Karpas-422 (cell line): ENCODE measurements around the gene ADH4. TPM values are rescaled to one million over a fixed set of nuclear protein-coding genes. Genes with fewer than 3 reads are reported as not detected.

Experiments
- DNase-seq: peaks from one replicate; pipeline ENCODE4 v3.0.0-alpha.2; 2015
- H2AFZ ChIP-seq: fragments of 200-600 bp; sonication (generic); 2 replicates; pipeline ENCODE4 v1.6.1; 2014; ENCODE audit warnings: antibody characterized with exemption, low read length, mixed read lengths
- H3K27ac ChIP-seq: fragments of 200-600 bp; sonication (generic); 2 replicates; pipeline ENCODE4 v1.5.1; 2014; ENCODE audit warnings: mild to moderate bottlenecking, low read length, moderate library complexity
- H3K27me3 ChIP-seq: fragments of 200-600 bp; sonication (generic); 2 replicates; pipeline ENCODE4 v1.6.1; 2014; ENCODE audit warnings: low read length, mixed read lengths
- H3K36me3 ChIP-seq: fragments of 200-600 bp; sonication (generic); 2 replicates; pipeline ENCODE4 v1.6.1; 2014; ENCODE audit warnings: low read length, mixed read lengths; ENCODE audit not compliant: insufficient read depth
- H3K4me1 ChIP-seq: fragments of 200-600 bp; sonication (generic); 2 replicates; pipeline ENCODE4 v1.6.1; 2014; ENCODE audit warnings: mild to moderate bottlenecking, low read length, mixed read lengths
- H3K4me2 ChIP-seq: fragments of 200-600 bp; sonication (generic); 2 replicates; pipeline ENCODE4 v1.6.1; 2014; ENCODE audit warnings: low read length, low read depth, mild to moderate bottlenecking; ENCODE audit not compliant: poor library complexity, severe bottlenecking
- H3K4me3 ChIP-seq: fragments of 200-600 bp; sonication (generic); 2 replicates; pipeline ENCODE4 v1.5.1; 2014; ENCODE audit warnings: mild to moderate bottlenecking, antibody characterized with exemption, low read length, mixed read lengths
- H3K79me2 ChIP-seq: fragments of 200-600 bp; sonication (generic); 2 replicates; pipeline ENCODE4 v1.6.1; 2014; ENCODE audit warnings: mild to moderate bottlenecking, low read length, mixed read lengths
- H3K9ac ChIP-seq: fragments of 200-600 bp; sonication (generic); 2 replicates; pipeline ENCODE4 v1.6.0; 2014; ENCODE audit warnings: low read length
- H3K9me2 ChIP-seq: fragments of 200-600 bp; sonication (generic), shearing (Covaris generic); replicated peaks from 2 replicates; pipeline ENCODE4 v1.6.0; 2014; ENCODE audit warnings: mild to moderate bottlenecking, low read length, moderate library complexity; ENCODE audit not compliant: insufficient read depth
- H3K9me3 ChIP-seq: fragments of 300-700, 200-600 bp; sonication (generic); 2 replicates; pipeline ENCODE4 v1.6.1; 2014; ENCODE audit warnings: low read length, mixed read lengths
- H4K20me1 ChIP-seq: fragments of 200-600 bp; sonication (generic); 2 replicates; pipeline ENCODE4 v1.6.1; 2014; ENCODE audit warnings: mild to moderate bottlenecking, antibody characterized with exemption, low read length, low read depth; ENCODE audit not compliant: insufficient read depth
- total RNA-seq: library from RNA; depleted of rRNA; stranded (reverse); fragments of >200 nt; shearing (Covaris generic); gene quantifications from 2 replicates; pipeline ENCODE4 v1.2.3, GENCODE V29; 2014; ENCODE audit warnings: low replicate concordance

Gene ADH4
- total RNA-seq, 1 experiment from 2014 or later, result not detected

DNA sequence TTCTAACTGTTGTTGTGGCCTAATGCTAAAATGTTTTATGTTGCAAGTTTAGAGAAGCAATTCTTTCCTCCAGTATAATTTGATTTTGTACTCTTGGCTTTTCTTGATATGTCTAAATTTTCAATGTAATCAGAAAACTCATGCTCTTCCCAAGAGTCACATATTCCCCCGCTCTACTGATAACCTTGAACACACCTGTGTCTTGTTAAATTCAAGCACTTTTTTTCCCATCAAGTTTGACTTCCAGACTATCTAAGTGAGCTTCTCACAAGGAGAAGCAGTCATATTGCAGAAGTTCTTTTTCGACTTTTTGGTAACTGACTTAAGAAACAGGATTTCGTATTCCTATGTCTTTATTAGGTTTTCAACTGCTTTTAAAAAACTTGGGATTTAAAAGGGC is 7.4 kb upstream of the ADH4 start:
- no peak for DNase-seq
- Histone ChIP-seq H2AFZ (no peak overlapping the region), H3K4me1 (no peaks in the 10 kb centered on the region), H4K20me1 (no peaks in the 10 kb centered on the region), H3K4me2 (no peak overlapping the region), H3K79me2 (no peaks in the 10 kb centered on the region), H3K4me3 (no peak overlapping the region), H3K27me3 (no peaks in the 10 kb centered on the region), H3K9me2 (no peaks in the 10 kb centered on the region), H3K9me3 (peaks cover 6% of the 10 kb centered on the region), H3K9ac (no peak overlapping the region), H3K27ac (no peak overlapping the region), H3K36me3 (no peaks in the 10 kb centered on the region)

DNA sequence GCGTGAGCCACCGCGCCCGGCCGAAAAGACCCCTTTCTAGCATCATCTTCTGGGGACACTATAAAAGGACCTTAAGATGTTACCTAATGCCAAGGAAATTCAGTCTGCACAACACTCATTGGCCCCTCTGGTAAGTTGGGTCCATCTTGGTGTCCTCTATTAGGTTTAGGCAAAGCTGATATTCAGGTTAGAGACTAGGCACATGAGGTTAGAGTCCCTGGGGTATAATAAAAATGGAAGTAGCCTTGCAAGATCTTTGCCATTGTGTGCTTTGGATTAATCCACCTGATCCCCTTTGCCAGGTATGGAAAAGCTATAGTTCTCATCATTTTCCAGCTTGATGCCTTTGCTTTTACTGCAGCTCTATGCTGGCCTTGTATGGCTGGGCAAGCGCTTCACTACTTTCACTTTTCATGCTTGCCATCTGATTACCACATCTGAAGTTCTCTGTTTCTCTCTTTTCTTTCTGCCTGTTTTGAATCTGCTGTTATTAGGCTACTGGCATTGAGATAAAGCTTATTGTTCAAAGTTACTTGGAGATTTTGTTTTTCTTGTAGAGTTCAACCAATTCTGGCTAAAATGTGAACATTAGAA is 5.4 kb upstream of the ADH4 start:
- H3K9me2 ChIP-seq, result no peaks in the 10 kb centered on the region
- no peaks in the 10 kb centered on the region for H3K79me2 ChIP-seq
- H3K36me3 ChIP-seq, result no peaks in the 10 kb centered on the region
- no peaks in the 10 kb centered on the region for H3K4me1 ChIP-seq
- H3K27ac ChIP-seq, result no peak overlapping the region
- H4K20me1 ChIP-seq, result no peaks in the 10 kb centered on the region
- no peak overlapping the region for H3K4me3 ChIP-seq
- DNase-seq, result no peak
- no peaks in the 10 kb centered on the region for H3K27me3 ChIP-seq
- no peak overlapping the region for H3K9ac ChIP-seq
- H3K4me2 ChIP-seq, result no peak overlapping the region
- H2AFZ ChIP-seq, result no peak overlapping the region
- H3K9me3 ChIP-seq, result peaks cover 6% of the 10 kb centered on the region

DNA sequence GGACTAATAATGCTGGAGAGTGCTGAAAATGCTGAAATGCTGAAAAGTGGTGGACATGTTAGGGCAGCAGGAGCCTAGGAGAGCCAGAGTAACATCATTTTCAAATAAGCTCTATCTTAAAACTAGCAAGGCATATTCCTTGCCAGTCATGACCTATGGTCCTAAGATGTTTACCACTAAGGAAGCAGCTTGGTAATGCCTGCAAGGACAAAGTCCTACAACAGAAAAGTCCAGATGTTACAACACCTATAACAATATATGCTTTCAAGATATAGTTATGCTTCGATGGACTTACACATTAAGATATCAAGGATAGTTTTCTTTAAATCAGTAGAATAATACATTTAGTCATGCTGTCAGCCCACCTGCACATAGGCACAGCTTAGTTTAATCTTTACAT is 4.5 kb upstream of the ADH4 start:
- H4K20me1 ChIP-seq, result no peaks in the 10 kb centered on the region
- no peak for DNase-seq
- H3K4me3 ChIP-seq, result no peak overlapping the region

DNA sequence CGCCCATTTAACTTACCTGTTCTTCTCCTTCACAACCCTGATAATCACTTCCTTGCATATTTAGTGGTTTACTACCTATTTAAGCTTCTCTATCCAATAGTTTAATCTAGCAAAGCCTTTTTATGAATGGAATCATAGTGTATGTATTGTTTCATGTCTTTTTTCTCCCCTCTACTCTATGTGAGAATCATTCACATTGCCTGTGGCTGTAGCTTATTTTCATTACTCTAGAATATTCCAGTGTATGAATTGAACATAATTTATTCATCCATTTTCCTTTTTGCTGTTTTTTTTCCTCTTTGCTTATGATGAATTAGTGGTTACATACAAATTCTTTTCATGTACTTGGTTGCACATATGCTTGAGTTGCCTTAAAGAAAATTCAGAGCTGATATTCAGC is 490 bp upstream of the ADH4 start:
- Histone ChIP-seq H3K9me2 (no peaks in the 10 kb centered on the region), H3K27me3 (no peaks in the 10 kb centered on the region), H3K4me1 (no peaks in the 10 kb centered on the region), H3K79me2 (no peaks in the 10 kb centered on the region), H3K4me3 (no peak overlapping the region), H3K27ac (no peak overlapping the region), H3K9ac (no peak overlapping the region), H3K36me3 (no peaks in the 10 kb centered on the region), H4K20me1 (no peaks in the 10 kb centered on the region), H2AFZ (no peak overlapping the region), H3K4me2 (no peak overlapping the region), H3K9me3 (no peaks in the 10 kb centered on the region)
- DNase-seq, result no peak

More for the DNA sequence above, 4.5 kb upstream of the ADH4 start:
- no peak overlapping the region for H3K4me2 ChIP-seq
- no peaks in the 10 kb centered on the region for H3K27me3 ChIP-seq
- peaks cover 6% of the 10 kb centered on the region for H3K9me3 ChIP-seq
- no peaks in the 10 kb centered on the region for H3K36me3 ChIP-seq
- H3K9me2 ChIP-seq, result no peaks in the 10 kb centered on the region
- no peak overlapping the region for H3K27ac ChIP-seq
- H3K4me1 ChIP-seq, result no peaks in the 10 kb centered on the region
- no peak overlapping the region for H3K9ac ChIP-seq
- H2AFZ ChIP-seq, result no peak overlapping the region
- H3K79me2 ChIP-seq, result no peaks in the 10 kb centered on the region

DNA sequence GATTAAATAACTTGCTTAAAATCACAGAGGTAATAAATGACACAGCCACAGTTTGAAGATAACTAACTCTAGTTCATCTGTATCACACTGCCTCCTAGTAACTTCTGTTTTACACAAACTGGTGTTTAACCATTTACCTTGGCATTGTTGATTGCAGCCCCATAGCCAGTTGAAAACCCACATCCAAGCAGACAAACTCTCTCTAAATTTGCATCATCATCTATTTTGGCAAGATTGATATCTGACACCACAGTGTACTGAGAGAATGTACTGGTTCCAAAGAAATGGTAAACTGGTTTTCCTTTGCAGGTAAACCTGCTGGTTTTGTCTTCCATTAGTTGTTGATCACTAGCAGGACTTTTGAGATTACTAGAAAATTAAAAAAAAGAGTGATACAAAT is 7.8 kb downstream of the ADH4 start:
- H3K9me2 ChIP-seq, result no peaks in the 10 kb centered on the region
- no peaks in the 10 kb centered on the region for H3K79me2 ChIP-seq
- H2AFZ ChIP-seq, result no peak overlapping the region
- no peak overlapping the region for H3K9ac ChIP-seq
- H3K27ac ChIP-seq, result no peak overlapping the region
- H3K27me3 ChIP-seq, result no peaks in the 10 kb centered on the region
- no peaks in the 10 kb centered on the region for H4K20me1 ChIP-seq
- no peaks in the 10 kb centered on the region for H3K4me1 ChIP-seq
- DNase-seq, result no peak
- no peaks in the 10 kb centered on the region for H3K9me3 ChIP-seq
- no peaks in the 10 kb centered on the region for H3K36me3 ChIP-seq
- no peak overlapping the region for H3K4me3 ChIP-seq
- H3K4me2 ChIP-seq, result no peak overlapping the region

DNA sequence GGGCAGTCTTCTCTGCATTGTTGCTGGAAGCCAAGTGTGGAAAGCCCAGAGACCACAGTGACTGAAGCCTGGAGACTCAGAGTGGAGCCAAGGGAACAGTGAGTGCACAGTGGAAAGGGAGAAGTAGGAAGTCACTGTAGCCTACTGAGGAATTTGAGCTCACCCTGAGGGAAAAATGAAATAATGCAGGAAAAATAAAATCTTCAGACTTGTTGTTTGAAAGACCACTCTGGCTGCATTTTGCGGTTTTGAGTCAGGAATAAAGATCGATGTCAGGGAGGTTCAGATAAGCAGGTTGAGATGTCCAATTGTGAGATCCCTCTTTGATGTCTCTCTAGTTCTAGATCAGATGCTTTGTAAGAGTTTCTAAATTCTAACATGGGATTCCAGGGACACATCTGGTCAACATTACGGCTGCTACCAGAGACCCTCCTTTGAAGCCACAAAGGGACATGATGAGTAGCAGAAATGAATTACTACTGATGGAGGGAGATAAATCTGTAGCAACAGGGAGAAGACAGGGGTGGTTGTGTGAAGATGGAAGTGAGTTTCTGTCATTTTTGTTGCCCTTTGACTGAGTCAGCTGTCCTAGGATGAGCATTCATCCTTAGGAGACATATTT is 8.4 kb downstream of the ADH4 start:
- no peaks in the 10 kb centered on the region for H3K9me2 ChIP-seq
- no peak overlapping the region for H3K9ac ChIP-seq
- no peaks in the 10 kb centered on the region for H4K20me1 ChIP-seq
- H3K4me3 ChIP-seq, result no peak overlapping the region
- H3K27ac ChIP-seq, result no peak overlapping the region
- no peaks in the 10 kb centered on the region for H3K79me2 ChIP-seq
- no peak overlapping the region for H2AFZ ChIP-seq
- no peaks in the 10 kb centered on the region for H3K9me3 ChIP-seq
- no peak for DNase-seq
- no peaks in the 10 kb centered on the region for H3K27me3 ChIP-seq
- no peak overlapping the region for H3K4me2 ChIP-seq
- H3K36me3 ChIP-seq, result no peaks in the 10 kb centered on the region
- no peaks in the 10 kb centered on the region for H3K4me1 ChIP-seq

DNA sequence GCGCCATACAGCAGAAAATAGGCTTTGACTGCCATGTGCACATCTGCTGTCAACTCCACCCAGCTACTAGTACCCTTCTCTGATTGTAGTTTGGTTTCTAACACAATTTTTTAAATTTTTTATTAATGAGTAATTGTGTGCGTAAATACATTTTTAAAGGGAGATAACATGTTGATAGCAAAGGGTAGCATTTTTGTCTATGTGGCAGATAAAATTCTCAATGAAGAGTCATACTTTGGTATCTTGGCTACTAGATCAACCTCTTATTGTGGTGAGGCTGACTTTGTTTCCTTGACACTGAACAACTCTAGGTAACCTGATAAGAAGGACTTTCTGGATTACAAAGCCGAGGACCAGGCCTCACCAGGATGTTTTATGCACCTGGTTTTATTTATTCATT is 9.5 kb downstream of the ADH4 start:
- H3K27ac ChIP-seq, result no peak overlapping the region
- H2AFZ ChIP-seq, result no peak overlapping the region
- no peak overlapping the region for H3K4me2 ChIP-seq
- H3K4me3 ChIP-seq, result no peak overlapping the region
- H3K36me3 ChIP-seq, result no peaks in the 10 kb centered on the region
- H3K9ac ChIP-seq, result no peak overlapping the region
- no peaks in the 10 kb centered on the region for H3K27me3 ChIP-seq
- H3K79me2 ChIP-seq, result no peaks in the 10 kb centered on the region
- H4K20me1 ChIP-seq, result no peaks in the 10 kb centered on the region
- no peak for DNase-seq
- H3K9me3 ChIP-seq, result no peaks in the 10 kb centered on the region
- no peaks in the 10 kb centered on the region for H3K9me2 ChIP-seq
- no peaks in the 10 kb centered on the region for H3K4me1 ChIP-seq

DNA sequence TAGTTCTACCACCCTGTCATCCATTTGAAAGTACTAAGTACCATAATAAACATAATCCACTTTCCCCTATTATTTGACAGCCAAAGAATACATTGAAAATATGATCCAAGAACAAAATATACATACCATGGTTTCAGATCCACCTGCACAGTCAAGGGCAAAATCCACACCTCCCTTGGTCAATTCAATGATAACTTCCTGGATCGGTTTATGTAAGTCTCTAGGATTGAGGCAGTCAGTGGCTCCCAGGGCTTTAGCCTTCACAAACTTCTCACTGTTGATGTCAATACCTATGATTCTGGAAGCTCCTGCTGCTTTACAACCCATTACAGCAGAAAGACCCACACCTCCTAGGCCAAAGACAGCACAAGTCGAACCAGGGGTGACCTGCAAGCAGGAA is 12.7 kb downstream of the ADH4 start:
- H3K27me3 ChIP-seq, result no peaks in the 10 kb centered on the region

More for the DNA sequence above, 12.7 kb downstream of the ADH4 start:
- Histone ChIP-seq H3K79me2 (no peaks in the 10 kb centered on the region), H3K27ac (no peak overlapping the region), H3K9me2 (no peaks in the 10 kb centered on the region), H3K9me3 (no peaks in the 10 kb centered on the region), H2AFZ (no peak overlapping the region), H3K36me3 (no peaks in the 10 kb centered on the region), H3K4me1 (no peaks in the 10 kb centered on the region), H3K9ac (no peak overlapping the region), H3K4me2 (no peak overlapping the region), H3K4me3 (no peak overlapping the region), H4K20me1 (no peaks in the 10 kb centered on the region)
- DNase-seq, result no peak
